GM12801 (cell line): ENCODE data around the gene ITFG1.

Source experiments
- TF ChIP-seq, protein P1 (sequence below): IDR thresholded peaks from one replicate; pipeline ENCODE4 v1.5.1; 2011; ENCODE audit warnings: control low read depth; ENCODE audit not compliant: insufficient read length; ENCODE audit errors: extremely low read depth

The ITFG1 gene

GRCh38 chr16:47197536-47198179, 263.2 kb downstream of the ITFG1 start:
- TF ChIP-seq, protein P1, sequence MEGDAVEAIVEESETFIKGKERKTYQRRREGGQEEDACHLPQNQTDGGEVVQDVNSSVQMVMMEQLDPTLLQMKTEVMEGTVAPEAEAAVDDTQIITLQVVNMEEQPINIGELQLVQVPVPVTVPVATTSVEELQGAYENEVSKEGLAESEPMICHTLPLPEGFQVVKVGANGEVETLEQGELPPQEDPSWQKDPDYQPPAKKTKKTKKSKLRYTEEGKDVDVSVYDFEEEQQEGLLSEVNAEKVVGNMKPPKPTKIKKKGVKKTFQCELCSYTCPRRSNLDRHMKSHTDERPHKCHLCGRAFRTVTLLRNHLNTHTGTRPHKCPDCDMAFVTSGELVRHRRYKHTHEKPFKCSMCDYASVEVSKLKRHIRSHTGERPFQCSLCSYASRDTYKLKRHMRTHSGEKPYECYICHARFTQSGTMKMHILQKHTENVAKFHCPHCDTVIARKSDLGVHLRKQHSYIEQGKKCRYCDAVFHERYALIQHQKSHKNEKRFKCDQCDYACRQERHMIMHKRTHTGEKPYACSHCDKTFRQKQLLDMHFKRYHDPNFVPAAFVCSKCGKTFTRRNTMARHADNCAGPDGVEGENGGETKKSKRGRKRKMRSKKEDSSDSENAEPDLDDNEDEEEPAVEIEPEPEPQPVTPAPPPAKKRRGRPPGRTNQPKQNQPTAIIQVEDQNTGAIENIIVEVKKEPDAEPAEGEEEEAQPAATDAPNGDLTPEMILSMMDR: no peak

- TF ChIP-seq, protein P1: no peak
Measured at GRCh38 chr16:47196457-47196856, 264.4 kb downstream of the ITFG1 start.

DNA sequence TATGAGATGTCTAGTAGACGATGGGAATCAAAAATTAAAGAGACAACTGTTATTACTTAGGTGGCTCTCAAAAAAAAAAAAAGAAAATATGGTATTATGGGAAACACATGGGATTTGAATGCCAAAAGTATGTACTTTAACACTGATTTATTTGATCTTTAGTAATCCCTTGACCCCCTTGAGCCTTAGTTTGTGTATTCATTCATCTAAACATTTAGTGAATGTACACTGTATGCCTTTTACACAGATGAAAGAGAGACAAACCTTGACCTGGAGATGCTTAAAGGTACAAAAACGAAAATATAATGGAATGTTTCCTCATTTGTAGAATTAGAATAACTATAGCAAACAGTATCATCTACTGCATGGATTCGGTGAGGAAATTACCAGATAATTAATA, 278.5 kb downstream of the ITFG1 start:
- TF ChIP-seq, protein P1: no peak

- TF ChIP-seq, protein P1: no peak
Measured at GRCh38 chr16:47180073-47180472, 280.8 kb downstream of the ITFG1 start.

- TF ChIP-seq, protein P1: no peak
Measured at GRCh38 chr16:47175152-47175551, 285.7 kb downstream of the ITFG1 start.

DNA sequence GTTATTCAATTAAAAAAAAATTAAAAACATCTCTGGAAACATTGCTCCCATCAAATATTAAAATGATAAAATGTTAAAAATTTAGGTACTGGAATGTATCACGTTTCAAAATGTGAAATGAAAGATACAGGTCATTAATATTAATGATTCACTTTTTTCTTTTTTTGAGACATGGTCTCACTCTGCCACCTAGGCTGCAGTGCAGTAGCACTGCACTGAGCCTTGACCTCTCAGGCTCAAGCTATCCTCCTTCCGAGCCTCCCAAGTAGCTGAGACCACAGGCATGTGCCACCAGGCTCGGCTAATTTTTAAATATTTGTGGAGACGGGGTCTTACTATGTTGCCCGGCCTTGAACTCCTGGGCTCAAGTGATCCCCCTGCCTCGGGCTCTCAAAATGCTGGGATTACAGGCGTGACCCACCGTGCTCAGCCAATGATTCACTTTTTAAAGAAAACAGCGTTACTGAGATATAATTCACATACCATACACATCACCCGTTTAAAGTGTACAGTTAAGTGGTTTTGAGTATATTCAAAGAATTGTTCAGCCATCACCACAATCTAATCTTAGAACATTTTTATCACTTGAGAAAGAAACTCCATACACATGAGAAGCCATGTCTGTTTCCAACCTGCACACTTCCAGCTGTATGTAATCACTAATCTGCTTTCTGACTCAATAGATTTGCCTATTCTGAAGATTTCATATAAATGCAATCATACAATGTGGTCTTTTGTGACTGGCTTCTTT, 298.0 kb downstream of the ITFG1 start:
- TF ChIP-seq, protein P1: no peak

GRCh38 chr16:47161464-47161863, 299.4 kb downstream of the ITFG1 start:
- TF ChIP-seq, protein P1: no peak
